Subcutaneous adipose tissue (tissue), 4 donors: ENCODE data around the gene RER1. TPM values are rescaled to one million over a fixed set of nuclear protein-coding genes. Genes with fewer than 3 reads are reported as not detected.

Experiments used
- CTCF ChIP-seq: fragments of 450-650 bp; IDR thresholded peaks from one replicate; pipeline ENCODE4 v1.5.1; 2016; ENCODE audit warnings: low read depth, mild to moderate bottlenecking, control low read depth, antibody characterized with exemption, moderate library complexity
- total RNA-seq, 4 donors: library from RNA; depleted of rRNA; stranded (reverse); fragments of >200 nt; gene quantifications; one replicate each; pipeline ENCODE4 v1.1.0, GENCODE V29; 2016

The RER1 gene
- total RNA-seq, 4 donors from 2014 or later: 60.5 to 92.3 (median 76.4) TPM

DNA sequence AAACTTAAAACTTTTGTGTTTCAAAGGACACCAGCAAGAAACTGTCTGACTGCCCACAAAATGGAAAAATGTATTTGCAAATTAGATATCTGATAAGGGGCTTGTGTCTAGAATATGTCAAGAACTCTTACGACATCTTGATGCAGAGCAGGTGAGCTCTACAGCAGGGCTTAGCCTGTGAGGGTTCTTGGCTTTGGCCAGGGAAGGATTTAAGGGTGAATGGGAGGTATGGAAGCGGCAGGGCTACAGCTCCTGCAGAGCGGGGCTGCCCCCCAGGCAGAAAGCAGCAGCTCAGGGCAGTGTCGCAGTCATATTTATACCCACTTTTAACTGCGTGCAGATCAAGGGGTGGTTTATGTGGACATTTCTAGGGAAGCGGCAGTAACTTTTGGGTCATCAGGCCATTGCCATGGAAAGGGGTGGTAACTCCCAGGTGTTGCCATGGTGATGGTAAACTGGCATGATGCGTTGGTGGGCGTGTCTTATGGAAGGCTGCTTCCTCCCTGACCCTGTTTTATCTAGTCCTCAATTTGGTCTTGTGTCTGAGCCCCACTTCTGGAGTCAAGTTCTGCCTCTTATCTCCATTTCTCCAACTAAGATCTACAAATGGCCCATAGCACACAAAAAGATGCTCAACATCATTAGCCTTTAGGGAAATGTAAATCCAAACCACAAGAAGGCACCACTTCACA, 23.4 kb upstream of the RER1 start:
- TF ChIP-seq CTCF: no peak

DNA sequence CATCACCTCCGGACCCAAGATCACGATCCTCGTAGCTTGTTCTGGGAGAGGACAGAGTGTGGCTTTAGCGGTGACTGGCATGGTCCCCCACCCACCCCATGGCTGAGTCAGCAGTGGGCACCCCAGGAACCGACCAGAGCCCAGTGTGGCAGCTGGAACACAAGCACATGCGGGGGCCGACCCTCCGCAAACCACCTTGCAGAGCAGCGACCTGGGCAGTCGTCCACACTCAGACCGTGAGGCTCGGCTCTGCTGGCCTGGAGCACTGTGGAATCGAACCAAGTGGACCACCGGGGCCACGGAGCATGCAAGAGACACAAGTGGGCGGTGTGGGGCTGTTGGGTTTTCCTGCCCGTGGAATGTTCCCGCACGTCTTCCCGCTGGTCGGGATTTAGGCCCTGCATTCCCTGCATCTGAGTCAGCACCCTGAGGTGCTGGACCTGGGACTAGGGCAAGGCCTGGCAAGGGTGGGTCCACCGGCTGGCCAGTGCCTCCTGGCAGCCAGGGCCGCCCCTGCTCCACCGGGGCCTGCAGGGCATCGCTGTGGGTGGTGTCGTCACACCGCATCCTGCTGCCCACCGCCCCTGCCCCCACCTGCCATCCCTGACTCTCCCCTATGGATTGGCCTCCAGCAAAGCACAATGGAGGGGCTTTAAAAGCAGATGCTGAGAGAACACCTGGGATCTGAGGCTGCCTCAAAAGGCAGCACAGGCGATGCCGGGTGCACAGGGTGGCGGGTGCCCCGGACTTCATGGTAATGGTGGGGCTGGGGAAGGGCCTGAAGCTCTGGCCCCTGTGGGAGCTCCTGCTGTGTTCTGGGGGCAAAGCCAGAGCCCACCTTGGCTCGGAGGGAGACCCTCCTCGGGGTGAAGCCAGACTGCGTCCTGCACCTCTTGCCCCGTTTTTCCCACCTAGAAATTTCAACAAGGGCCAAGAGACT, 18.8 kb upstream of the RER1 start:
- no peak for TF ChIP-seq CTCF

- no peak for TF ChIP-seq CTCF
Observed at GRCh38 chr1:2373551-2374251, 17.9 kb upstream of the RER1 start.

DNA sequence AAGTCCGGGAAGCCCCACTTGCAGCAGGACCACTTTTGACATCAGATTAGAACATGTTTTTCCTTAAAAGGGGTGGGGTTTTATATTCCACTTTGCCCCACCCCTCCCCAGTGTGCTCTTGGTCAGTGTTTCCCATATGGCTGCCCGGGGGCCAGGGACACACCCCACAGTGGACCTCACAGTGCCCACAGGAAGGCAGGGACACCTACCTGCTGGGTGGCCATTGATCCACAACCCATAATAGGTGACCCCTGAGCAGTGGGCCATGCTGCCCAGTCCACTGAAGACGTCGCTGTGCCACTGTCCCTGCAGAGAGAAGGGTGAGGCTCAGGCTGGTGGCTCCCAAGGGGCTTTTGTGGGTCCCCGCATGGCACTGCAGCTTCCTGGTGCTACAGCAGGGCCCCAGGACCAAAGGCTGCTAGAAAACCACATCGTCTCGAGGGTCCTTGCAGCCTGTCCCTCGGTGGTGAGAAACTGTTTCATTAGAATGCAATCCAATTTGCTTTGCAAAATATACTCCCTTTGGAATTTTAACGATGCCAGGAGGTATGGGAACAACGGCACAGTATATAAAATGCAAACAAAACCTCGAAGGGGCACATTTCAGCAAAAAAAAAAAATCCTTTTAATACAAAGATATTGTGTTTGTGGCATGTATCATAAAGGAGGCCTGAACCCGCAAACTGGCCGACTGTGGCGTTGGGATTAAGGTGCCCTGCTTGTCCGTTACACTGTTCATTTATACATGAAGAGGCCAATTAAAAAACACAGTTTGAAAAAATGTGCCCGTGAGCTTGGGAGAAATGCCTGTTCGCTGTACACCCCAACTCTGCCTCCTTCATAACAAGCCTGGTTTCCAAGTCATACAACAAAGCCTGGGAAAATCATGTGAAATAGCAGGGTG, 17.1 kb upstream of the RER1 start:
- TF ChIP-seq CTCF: no peak

DNA sequence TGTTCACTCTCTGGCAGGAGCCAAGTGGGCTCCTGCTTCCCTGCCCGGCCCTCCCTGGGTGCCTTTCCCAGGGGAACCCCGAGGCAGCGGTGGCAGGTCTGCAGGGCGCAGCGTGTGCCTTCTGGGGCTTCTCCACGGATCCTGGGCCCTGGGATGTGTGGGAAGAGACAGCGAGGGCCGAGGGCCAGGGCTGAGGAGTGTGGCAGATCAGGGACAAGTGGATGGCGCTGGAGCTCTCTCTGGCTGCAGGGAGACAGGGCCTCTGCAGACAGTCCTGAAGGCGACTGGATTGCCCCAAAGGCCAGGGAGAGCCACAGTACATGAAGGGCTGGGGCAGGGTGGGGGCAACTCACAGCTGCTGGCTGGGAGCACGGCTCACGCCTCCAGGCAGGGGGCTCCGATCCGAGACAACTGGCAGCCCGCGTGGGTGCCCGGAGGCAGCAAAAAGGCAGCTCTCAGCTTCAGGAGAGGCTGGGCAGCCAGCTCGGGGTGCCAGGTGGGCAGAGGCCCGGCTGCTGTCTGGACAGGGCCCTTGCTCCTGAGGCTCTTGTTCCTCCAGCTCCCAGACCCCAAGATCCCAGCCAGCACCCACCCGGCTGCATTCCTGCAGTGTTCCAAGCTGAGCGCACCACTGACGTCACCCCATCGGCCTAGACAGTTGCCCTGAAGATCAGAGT, 16.3 kb upstream of the RER1 start:
- no peak for TF ChIP-seq CTCF

DNA sequence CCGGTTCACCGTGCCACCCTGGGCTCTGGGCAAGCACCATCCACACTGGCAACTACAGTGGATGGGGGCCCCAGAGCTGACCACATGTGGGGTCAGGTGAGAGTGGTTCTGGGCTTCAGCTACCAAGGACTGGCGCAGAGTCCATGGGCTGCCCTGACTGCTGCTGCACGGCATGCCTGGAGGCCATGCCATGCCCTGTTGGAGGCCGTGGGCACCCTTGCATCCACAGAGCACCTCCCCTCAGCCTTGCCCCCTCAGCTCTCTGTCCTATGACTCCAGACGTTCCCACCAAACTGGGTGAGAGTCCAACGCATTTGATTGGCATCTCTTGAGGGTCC, 15.7 kb upstream of the RER1 start:
- no peak for TF ChIP-seq CTCF
